Measurements from ENCODE around the gene COMMD1.
"Not testable (repeated sequence)": the region's sequence is repeated elsewhere in the genome, so short reads cannot be mapped to it uniquely, and the experiment has no call there.

Gene COMMD1

GRCh38 chr2:61969376-61969775 lies 63.9 kb downstream of the COMMD1 start:
- no peak for DNase-seq

- no peak for DNase-seq
These were observed 65.5 kb downstream of the COMMD1 start for GRCh38 chr2:61970807-61971556.

- no peak for DNase-seq
These were observed 73.0 kb downstream of the COMMD1 start for GRCh38 chr2:61978522-61978921.

GRCh38 chr2:61980758-61981157 lies 75.3 kb downstream of the COMMD1 start:
- no peak for DNase-seq

- no peak for DNase-seq
These were observed 79.2 kb downstream of the COMMD1 start for GRCh38 chr2:61984682-61985081.

GRCh38 chr2:61988462-61989366 lies 83.2 kb downstream of the COMMD1 start:
- no peak for DNase-seq

GRCh38 chr2:61993422-61994024 lies 88.0 kb downstream of the COMMD1 start:
- peak; percentile 41 for DNase-seq

GRCh38 chr2:61994531-61994930 lies 89.1 kb downstream of the COMMD1 start:
- DNase-seq = no peak

GRCh38 chr2:61995065-61995464 lies 89.6 kb downstream of the COMMD1 start:
- no peak for DNase-seq

GRCh38 chr2:61995515-61995914 lies 90.0 kb downstream of the COMMD1 start:
- DNase-seq = no peak

GRCh38 chr2:61998426-61998825 lies 93.0 kb downstream of the COMMD1 start:
- no peak for DNase-seq

- DNase-seq = no peak
These were observed 95.1 kb downstream of the COMMD1 start for GRCh38 chr2:62000538-62000937.

GRCh38 chr2:62001431-62001830 lies 96.0 kb downstream of the COMMD1 start:
- no peak for DNase-seq

- not testable (repeated sequence) for DNase-seq
These were observed 99.0 kb downstream of the COMMD1 start for GRCh38 chr2:62004428-62004827.

- no peak for DNase-seq
These were observed 102.1 kb downstream of the COMMD1 start for GRCh38 chr2:62007555-62007954.

GRCh38 chr2:62010632-62011256 lies 105.3 kb downstream of the COMMD1 start:
- no peak for DNase-seq

GRCh38 chr2:62013641-62014040 lies 108.2 kb downstream of the COMMD1 start:
- DNase-seq = no peak

GRCh38 chr2:62014102-62014501 lies 108.6 kb downstream of the COMMD1 start:
- DNase-seq = peak; percentile 74

- DNase-seq = no peak
These were observed 111.5 kb downstream of the COMMD1 start for GRCh38 chr2:62016957-62017356.

- DNase-seq = no peak
These were observed 124.4 kb downstream of the COMMD1 start for GRCh38 chr2:62029910-62030309.

- DNase-seq = no peak
These were observed 125.4 kb downstream of the COMMD1 start for GRCh38 chr2:62030902-62031301.

- no peak for DNase-seq
These were observed 126.6 kb downstream of the COMMD1 start for GRCh38 chr2:62032096-62032495.

- DNase-seq = no peak
These were observed 129.2 kb downstream of the COMMD1 start for GRCh38 chr2:62034715-62035114.
